Neural cell (in vitro differentiated cells): ENCODE measurements around the gene TRIM9. TPM values are rescaled to one million over a fixed set of nuclear protein-coding genes. Genes with fewer than 3 reads are reported as not detected.
"Not testable (repeated sequence)": the region's sequence is repeated elsewhere in the genome, so short reads cannot be mapped to it uniquely, and the experiment has no call there.

Source experiments
- H2AFZ ChIP-seq: fragments of 200-600, 300-800 bp; sonication (generic), shearing (Covaris generic); 2 replicates; pipeline ENCODE4 v1.6.0; 2014; ENCODE audit warnings: low read depth, mild to moderate bottlenecking, antibody characterized with exemption, low read length, moderate library complexity
- H3F3A ChIP-seq: fragments of 200-600 bp; shearing (Covaris generic); 2 replicates; pipeline ENCODE4 v1.6.1; 2016; ENCODE audit warnings: mild to moderate bottlenecking, moderate library complexity, mixed read lengths, antibody characterized with exemption, low read length; ENCODE audit not compliant: insufficient read depth, poor library complexity, severe bottlenecking
- H3K27ac ChIP-seq: fragments of 200-600, 300-800 bp; sonication (generic), shearing (Covaris generic); 2 replicates; pipeline ENCODE4 v1.5.1; 2014; ENCODE audit warnings: mild to moderate bottlenecking, low read length, moderate library complexity
- H3K27me3 ChIP-seq: fragments of 300-800, 200-600 bp; sonication (generic), shearing (Covaris generic); 2 replicates; pipeline ENCODE4 v1.6.0; 2014; ENCODE audit warnings: mild to moderate bottlenecking, low read depth, low read length, moderate library complexity; ENCODE audit not compliant: insufficient read depth
- H3K36me3 ChIP-seq: fragments of 300-800, 200-600 bp; sonication (generic), shearing (Covaris generic); 2 replicates; pipeline ENCODE4 v1.5.1; 2014; ENCODE audit warnings: mild to moderate bottlenecking, antibody characterized with exemption, low read length, moderate library complexity; ENCODE audit not compliant: insufficient read depth
- H3K4me2 ChIP-seq: fragments of 300-800, 200-600 bp; sonication (generic), shearing (Covaris generic); 2 replicates; pipeline ENCODE4 v1.6.0; 2014; ENCODE audit warnings: mild to moderate bottlenecking, low read length
- H3K4me3 ChIP-seq: fragments of 300-800, 200-600 bp; sonication (generic), shearing (Covaris generic); 2 replicates; pipeline ENCODE4 v1.5.1; 2014; ENCODE audit warnings: mild to moderate bottlenecking, low read length, moderate library complexity
- H3K79me2 ChIP-seq: fragments of 200-600 bp; shearing (Covaris generic); replicated peaks from 2 replicates; pipeline ENCODE4 v1.6.0; 2014; ENCODE audit warnings: mild to moderate bottlenecking, low read length, moderate library complexity; ENCODE audit not compliant: insufficient read depth
- H3K9ac ChIP-seq: fragments of 300-800, 200-600 bp; sonication (generic), shearing (Covaris generic); 2 replicates; pipeline ENCODE4 v1.6.1; 2016; ENCODE audit warnings: mild to moderate bottlenecking, low read length, mixed read lengths
- H3K9me2 ChIP-seq: fragments of 200-600 bp; shearing (Covaris generic); 2 replicates; pipeline ENCODE4 v1.6.1; 2016; ENCODE audit warnings: mild to moderate bottlenecking, low read length, mixed read lengths; ENCODE audit not compliant: insufficient read depth
- H3K9me3 ChIP-seq: fragments of 200-600, 300-800 bp; sonication (generic), shearing (Covaris generic); 2 replicates; pipeline ENCODE4 v1.6.1; 2016; ENCODE audit warnings: mild to moderate bottlenecking, mixed run types, low read length, moderate library complexity, mixed read lengths
- H4K20me1 ChIP-seq: fragments of 200-600 bp; shearing (Covaris generic); 2 replicates; pipeline ENCODE4 v1.6.1; 2016; ENCODE audit warnings: mild to moderate bottlenecking, mixed run types; ENCODE audit not compliant: insufficient read depth
- EP300 ChIP-seq: fragments of 450-650 bp; conservative IDR thresholded peaks from 2 replicates; pipeline ENCODE4 v1.6.1; 2014; ENCODE audit warnings: antibody characterized with exemption, mild to moderate bottlenecking, moderate library complexity; ENCODE audit not compliant: poor library complexity, severe bottlenecking
- EZH2 ChIP-seq: fragments of 200-600, 300-800 bp; shearing (Covaris generic), sonication (generic); IDR thresholded peaks from 2 replicates; pipeline ENCODE4 v1.6.1; 2014; ENCODE audit warnings: antibody characterized with exemption, low read length, borderline replicate concordance, mild to moderate bottlenecking; ENCODE audit not compliant: insufficient read depth, poor library complexity, severe bottlenecking
- MXI1 ChIP-seq: fragments of 450-650 bp; conservative IDR thresholded peaks from 2 replicates; pipeline ENCODE4 v1.6.1; 2014; ENCODE audit warnings: antibody characterized with exemption, mild to moderate bottlenecking; ENCODE audit not compliant: poor library complexity, severe bottlenecking
- POLR2AphosphoS5 ChIP-seq: IDR thresholded peaks from 2 replicates; pipeline ENCODE4 v1.6.1; 2012
- RAD21 ChIP-seq: fragments of 450-650 bp; conservative IDR thresholded peaks from 2 replicates; pipeline ENCODE4 v1.6.1; 2014; ENCODE audit warnings: antibody characterized with exemption, mild to moderate bottlenecking, moderate library complexity
- SMC3 ChIP-seq: fragments of 450-650 bp; conservative IDR thresholded peaks from 2 replicates; pipeline ENCODE4 v1.6.1; 2014; ENCODE audit warnings: antibody characterized with exemption, mild to moderate bottlenecking, moderate library complexity; ENCODE audit not compliant: poor library complexity
- TAF1 ChIP-seq: IDR thresholded peaks from 2 replicates; pipeline ENCODE4 v1.6.1; 2012; ENCODE audit warnings: low read depth
- polyA plus RNA-seq: library from polyadenylated mRNA; depleted of rRNA; stranded (reverse); fragments of >200 nt; gene quantifications from 2 replicates; pipeline ENCODE4 v1.2.3, GENCODE V29; 2014
- TF ChIP-seq, protein P1 (sequence below): IDR thresholded peaks from 2 replicates; pipeline ENCODE4 v1.6.1; 2012; ENCODE audit warnings: borderline replicate concordance
- TF ChIP-seq, protein P2 (sequence below): fragments of 450-650 bp; IDR thresholded peaks from 2 replicates; pipeline ENCODE4 v1.5.1; 2014; ENCODE audit warnings: antibody characterized with exemption, mild to moderate bottlenecking, moderate library complexity; ENCODE audit not compliant: poor library complexity, severe bottlenecking

TRIM9 gene
- polyA plus RNA-seq, 1 donor from 2014 or later: 15.9 TPM

DNA sequence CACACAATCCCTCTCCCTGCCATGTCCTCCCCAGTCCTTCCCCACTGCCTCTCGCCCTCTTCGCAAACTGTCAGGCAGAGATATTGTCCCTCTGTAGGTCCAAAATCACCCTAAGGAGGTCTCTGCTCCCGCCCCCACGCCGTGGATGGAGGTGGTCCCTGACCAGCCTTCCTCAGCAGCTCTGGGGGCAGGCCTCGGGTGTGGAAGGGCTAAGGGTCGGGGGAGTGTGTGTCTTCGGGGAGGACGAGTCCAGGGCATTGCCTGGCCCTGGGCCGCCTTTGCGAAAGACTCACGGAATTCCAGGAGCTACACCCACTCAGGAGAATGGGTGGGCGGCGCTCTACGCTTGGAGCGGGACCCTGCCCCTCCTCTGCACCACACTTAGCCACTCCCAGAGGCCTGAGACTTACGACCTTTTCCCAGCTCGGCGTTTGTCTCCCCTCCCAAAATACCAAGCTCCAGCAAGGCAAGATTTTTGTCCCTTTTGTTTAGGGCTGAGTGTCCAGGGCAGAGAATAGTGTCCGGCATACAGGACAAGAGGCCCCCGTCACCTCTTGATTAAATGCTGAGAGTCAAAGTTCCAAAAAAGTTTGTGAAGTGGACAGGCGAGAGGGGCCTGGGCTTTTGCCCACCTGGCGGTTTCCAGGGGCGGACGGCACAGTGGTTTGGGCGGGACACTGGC is 151.5 kb downstream of the TRIM9 start:
- Histone ChIP-seq H3K27ac (no peak overlapping the region), H3K4me2 (no peak overlapping the region), H3K9ac (no peak overlapping the region), H3K36me3 (no peaks in the 10 kb centered on the region), H3K27me3 (peaks cover 28% of the 10 kb centered on the region), H3F3A (no peaks in the 10 kb centered on the region), H3K79me2 (no peaks in the 10 kb centered on the region), H3K9me3 (no peaks in the 10 kb centered on the region), H3K4me3 (peak overlapping the region; percentile 78), H3K9me2 (no peaks in the 10 kb centered on the region), H2AFZ (no peak overlapping the region), H4K20me1 (no peaks in the 10 kb centered on the region)
- TF ChIP-seq SMC3 (no peak), MXI1 (no peak), POLR2AphosphoS5 (no peak), RAD21 (no peak), EP300 (no peak), TAF1 (no peak), EZH2 (no peak)
- TF ChIP-seq, protein P1, sequence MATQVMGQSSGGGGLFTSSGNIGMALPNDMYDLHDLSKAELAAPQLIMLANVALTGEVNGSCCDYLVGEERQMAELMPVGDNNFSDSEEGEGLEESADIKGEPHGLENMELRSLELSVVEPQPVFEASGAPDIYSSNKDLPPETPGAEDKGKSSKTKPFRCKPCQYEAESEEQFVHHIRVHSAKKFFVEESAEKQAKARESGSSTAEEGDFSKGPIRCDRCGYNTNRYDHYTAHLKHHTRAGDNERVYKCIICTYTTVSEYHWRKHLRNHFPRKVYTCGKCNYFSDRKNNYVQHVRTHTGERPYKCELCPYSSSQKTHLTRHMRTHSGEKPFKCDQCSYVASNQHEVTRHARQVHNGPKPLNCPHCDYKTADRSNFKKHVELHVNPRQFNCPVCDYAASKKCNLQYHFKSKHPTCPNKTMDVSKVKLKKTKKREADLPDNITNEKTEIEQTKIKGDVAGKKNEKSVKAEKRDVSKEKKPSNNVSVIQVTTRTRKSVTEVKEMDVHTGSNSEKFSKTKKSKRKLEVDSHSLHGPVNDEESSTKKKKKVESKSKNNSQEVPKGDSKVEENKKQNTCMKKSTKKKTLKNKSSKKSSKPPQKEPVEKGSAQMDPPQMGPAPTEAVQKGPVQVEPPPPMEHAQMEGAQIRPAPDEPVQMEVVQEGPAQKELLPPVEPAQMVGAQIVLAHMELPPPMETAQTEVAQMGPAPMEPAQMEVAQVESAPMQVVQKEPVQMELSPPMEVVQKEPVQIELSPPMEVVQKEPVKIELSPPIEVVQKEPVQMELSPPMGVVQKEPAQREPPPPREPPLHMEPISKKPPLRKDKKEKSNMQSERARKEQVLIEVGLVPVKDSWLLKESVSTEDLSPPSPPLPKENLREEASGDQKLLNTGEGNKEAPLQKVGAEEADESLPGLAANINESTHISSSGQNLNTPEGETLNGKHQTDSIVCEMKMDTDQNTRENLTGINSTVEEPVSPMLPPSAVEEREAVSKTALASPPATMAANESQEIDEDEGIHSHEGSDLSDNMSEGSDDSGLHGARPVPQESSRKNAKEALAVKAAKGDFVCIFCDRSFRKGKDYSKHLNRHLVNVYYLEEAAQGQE: no peak
- TF ChIP-seq, protein P2, sequence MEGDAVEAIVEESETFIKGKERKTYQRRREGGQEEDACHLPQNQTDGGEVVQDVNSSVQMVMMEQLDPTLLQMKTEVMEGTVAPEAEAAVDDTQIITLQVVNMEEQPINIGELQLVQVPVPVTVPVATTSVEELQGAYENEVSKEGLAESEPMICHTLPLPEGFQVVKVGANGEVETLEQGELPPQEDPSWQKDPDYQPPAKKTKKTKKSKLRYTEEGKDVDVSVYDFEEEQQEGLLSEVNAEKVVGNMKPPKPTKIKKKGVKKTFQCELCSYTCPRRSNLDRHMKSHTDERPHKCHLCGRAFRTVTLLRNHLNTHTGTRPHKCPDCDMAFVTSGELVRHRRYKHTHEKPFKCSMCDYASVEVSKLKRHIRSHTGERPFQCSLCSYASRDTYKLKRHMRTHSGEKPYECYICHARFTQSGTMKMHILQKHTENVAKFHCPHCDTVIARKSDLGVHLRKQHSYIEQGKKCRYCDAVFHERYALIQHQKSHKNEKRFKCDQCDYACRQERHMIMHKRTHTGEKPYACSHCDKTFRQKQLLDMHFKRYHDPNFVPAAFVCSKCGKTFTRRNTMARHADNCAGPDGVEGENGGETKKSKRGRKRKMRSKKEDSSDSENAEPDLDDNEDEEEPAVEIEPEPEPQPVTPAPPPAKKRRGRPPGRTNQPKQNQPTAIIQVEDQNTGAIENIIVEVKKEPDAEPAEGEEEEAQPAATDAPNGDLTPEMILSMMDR: no peak

DNA sequence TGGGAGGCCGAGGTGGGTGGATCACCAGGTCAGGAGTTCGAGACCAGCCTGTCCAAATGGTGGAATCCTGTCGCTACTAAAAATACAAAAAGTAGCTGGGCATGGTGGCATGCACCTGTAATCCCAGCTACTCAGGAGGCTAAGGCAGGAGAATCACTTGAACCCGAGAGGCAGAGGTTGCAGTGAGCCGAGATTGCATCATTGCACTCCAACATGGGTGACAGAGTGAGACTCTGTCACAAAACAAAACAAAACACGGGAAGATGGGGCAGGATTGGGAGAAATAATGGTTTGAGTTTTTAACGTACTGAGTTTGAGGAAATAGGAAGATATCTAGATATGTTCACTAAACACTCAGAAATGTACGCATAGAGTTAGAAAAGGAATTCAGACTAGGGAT is 153.3 kb downstream of the TRIM9 start:
- H3K27me3 ChIP-seq: peaks cover 28% of the 10 kb centered on the region
- H2AFZ ChIP-seq, H3K36me3 ChIP-seq, H3K4me2 ChIP-seq, H3K9ac ChIP-seq, H4K20me1 ChIP-seq, H3F3A ChIP-seq, H3K9me3 ChIP-seq, H3K9me2 ChIP-seq, H3K27ac ChIP-seq, H3K79me2 ChIP-seq, H3K4me3 ChIP-seq: not testable (repeated sequence)

DNA sequence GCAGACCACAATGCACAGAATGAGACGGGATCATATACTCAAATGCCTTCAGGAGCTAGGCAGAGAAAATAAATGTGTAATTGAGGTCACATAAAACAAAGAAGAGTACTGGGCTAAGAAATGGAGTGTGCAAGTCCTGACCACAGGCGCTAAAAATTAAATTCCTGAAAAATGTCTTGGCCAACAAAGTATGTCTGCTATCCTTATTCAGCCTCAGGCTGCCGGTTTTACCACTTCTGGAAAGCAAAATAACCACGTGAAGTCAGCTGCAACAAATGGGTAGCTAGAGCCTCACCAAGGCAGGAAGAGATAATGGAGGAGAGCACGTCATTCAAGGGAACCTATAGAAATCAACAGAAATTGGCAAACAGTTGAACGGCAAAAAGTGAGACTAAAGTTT is 153.8 kb downstream of the TRIM9 start:
- Histone ChIP-seq H3K27me3 (peaks cover 28% of the 10 kb centered on the region), H3K27ac (no peak overlapping the region), H3K4me3 (no peak overlapping the region), H3K4me2 (no peak overlapping the region), H2AFZ (no peak overlapping the region), H3K36me3 (no peaks in the 10 kb centered on the region), H3K9ac (no peak overlapping the region), H3K79me2 (no peaks in the 10 kb centered on the region), H4K20me1 (no peaks in the 10 kb centered on the region), H3K9me2 (no peaks in the 10 kb centered on the region), H3F3A (no peaks in the 10 kb centered on the region), H3K9me3 (no peaks in the 10 kb centered on the region)
- TF ChIP-seq POLR2AphosphoS5: no peak
- no peak for TF ChIP-seq MXI1
- TF ChIP-seq EP300: no peak
- TF ChIP-seq RAD21: no peak
- TF ChIP-seq EZH2: no peak
- TF ChIP-seq, protein P1: no peak
- TF ChIP-seq TAF1: no peak
- TF ChIP-seq, protein P2: no peak
- no peak for TF ChIP-seq SMC3
